GM18519 (cell line): Measurements from ENCODE around the gene SMC4.

Experiments
- ATAC-seq: cut with Tn5 transposase; IDR thresholded peaks from one replicate; pipeline ENCODE4 v1.9.1; 2021; ENCODE audit warnings: mild to moderate bottlenecking, moderate library complexity; ENCODE audit not compliant: unreplicated experiment, low FRiP score

The SMC4 gene

DNA sequence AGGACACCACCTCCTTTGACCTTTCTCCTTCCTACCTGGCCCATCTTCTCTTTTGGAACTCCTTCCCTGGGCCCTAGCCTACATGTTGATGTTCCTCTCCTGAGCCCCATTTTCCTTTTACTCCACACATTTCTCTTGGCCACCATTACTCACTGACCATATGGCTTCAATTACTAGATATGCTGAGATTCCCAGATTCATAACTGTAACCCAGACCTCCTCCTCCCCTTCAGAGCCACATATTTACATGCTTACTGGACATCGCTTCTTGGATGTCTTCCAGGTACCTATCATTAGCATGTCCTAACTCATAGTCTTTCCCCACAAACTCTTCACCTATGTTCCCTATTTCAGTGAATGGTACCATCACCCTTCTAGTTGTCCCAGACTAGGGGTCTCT is 74.5 kb downstream of the SMC4 start:
- ATAC-seq: no peak

DNA sequence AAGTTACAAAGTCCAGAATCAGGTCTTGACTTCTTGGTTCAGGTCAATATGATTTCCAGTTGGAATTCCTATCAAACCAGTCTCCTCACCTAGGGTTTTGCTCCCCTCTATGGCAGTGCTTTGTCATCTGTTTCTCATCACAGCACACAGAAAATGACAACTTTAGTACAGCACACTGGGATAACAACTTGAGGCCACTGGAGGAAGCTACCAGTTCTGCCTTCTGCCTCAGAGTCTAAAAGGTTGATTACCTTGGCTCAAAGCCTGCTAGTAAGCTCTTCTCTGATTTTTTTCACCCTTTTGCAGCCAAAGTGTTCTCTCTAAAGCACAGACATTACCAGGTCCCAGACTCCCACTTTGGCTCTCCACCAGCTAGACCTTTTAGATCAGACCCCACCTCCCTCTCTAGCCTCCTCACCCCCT is 75.0 kb downstream of the SMC4 start:
- no peak for ATAC-seq

DNA sequence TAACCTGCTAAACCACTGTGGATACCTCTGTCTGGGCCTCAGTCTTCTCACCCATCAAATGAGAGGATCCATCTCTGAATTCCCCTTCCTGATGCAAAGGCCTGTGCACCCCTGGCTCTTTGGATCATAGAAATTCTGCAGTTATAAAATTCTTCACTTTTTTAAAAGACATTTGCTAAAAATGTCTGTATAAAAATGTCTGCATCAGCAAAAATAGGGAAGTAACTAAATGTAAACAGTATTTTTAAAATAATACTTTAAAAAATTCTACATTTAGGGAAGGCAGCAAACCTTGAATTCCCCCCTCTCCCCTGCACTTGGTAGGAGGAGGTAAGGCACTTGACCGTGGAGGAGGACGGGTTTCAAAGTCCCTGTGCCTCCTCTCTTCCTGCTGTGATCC is 75.7 kb downstream of the SMC4 start:
- no peak for ATAC-seq

DNA sequence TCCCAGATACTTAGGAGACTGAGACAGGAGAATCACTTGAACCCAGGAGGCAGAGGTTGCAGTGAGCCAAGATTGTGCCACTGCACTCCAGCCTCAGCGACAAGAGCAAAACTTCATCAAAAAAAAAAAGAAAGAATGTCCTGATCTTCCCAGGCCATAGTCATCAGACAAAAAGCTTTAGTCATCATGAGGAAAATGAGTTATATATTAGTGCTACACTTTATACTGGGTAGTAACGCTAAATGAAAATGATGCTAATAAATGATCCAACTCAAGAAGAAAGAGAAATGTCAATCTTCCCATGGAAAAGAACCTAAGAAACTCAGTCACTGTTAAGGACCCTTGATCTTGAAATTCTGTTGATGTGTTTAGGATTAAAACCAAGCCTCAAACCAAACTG is 76.4 kb downstream of the SMC4 start:
- no peak for ATAC-seq

DNA sequence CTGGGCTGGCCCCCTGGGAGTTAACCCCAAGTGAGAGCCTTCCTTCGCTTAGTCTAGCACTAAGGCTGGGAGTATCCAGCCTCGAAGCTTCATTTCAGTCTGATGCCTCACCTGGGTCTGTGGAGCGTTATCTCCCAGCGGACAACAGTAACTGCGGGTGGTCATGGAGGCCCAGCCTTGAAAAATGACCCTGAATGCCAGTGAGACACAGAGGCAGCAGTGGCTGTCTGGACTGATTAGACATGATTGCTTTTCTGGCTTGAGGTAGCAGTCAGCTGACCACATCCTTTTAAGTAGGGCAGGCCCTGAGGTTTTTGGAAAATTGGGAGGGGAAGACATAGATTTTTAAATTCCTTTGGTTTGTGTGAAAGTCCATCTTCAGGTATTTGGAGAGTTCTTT is 78.3 kb downstream of the SMC4 start:
- no peak for ATAC-seq

DNA sequence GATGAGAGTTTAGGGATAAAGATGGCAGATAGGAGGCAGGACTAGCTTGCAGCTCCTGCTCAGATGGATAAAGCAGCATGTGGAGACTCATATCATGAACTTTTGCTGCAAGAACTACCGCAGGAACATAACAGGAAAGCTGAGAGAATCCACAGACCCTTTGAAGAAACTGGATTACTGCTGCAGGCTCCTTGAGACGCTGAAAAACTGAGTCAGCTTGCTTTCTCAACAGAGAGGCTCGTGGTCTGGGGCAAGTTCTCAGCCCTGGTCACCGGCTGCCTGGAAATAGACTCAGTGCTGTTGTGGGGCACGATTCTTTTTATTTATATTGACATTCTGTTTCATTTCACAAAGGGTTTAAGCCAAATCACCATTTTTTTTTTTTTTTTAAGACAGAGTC is 78.9 kb downstream of the SMC4 start:
- ATAC-seq: no peak

DNA sequence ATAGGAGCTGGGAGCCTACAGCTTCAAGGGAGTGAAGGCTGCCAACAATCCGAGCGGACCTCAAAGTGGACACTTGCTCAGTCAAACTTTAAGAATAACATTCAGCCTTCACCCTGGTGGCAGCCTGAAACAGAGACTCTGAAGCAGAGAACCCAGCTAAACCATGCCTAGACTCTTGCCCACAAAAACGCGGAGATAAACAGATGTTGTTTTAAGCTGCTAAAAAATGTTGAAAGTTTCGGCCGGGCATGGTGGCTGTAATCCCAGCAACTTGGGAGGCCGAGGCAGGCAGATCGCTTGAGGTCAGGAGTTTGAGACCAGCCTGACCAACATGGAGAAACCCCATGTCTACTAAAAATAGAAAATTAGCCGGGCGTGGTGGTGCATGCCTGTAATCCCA is 79.9 kb downstream of the SMC4 start:
- ATAC-seq: no peak

DNA sequence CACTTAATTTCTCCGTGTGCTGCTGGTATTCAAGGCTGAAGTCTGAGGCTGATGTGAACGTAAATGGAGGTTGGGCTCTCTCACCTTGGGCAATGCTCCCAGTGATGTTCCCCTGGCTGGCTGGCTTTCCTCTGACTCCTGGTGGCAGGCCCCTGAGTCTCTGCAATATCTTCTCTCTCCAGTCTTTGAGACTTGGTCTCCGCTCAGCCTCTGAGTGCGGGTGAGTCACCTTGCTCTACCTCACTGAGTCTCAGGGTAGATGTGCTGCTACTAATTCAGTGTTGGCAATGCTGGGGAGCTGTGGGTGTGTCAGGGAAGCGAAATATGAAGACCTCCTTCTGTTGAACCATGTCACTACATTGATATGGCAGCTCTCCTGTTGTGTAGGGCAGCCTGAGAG is 81.5 kb downstream of the SMC4 start:
- no peak for ATAC-seq

DNA sequence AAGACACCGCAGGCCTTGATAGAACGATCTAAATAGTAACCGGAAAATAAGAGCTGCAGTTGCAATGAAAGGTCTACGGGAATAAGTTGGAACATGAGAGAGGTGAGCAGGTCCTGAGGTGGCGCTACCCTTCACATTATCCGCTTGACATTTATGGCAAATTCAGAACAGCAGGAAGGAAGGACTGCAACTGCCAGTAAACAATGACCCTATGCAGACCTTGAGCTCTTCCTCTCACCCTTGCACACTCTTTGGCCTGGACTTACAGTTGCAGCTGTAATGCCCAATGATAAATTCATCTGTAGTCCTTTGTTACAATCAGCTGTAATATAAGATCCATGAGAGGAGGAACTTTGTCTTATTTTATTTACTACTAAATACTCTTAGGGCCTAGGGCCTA is 82.4 kb downstream of the SMC4 start:
- no peak for ATAC-seq

DNA sequence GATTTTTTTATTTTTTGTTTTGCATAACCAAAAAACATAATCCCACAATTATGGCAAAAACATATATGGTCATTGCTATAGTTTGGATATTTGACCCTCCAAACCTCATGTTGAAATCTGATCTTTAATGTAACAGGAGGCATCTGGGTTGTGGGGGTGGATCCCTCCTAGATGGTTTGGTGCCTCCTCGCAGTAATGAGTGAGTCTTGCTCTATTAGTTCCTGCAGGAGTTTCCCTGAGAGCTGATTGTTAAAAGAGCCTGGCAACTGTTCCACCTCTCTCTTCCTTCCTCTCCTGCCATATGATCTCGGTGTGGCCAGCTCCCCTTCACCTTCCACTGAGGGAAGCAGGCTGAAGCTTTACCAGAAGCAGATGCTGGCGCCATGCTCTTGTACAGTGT is 83.3 kb downstream of the SMC4 start:
- no peak for ATAC-seq
